HuH-7 (cell line): ENCODE data around the gene ZBTB42.

Source experiments
- DNase-seq: peaks from one replicate; pipeline ENCODE4 v3.0.0; 2011; ENCODE audit warnings: low spot score

ZBTB42 gene

DNA sequence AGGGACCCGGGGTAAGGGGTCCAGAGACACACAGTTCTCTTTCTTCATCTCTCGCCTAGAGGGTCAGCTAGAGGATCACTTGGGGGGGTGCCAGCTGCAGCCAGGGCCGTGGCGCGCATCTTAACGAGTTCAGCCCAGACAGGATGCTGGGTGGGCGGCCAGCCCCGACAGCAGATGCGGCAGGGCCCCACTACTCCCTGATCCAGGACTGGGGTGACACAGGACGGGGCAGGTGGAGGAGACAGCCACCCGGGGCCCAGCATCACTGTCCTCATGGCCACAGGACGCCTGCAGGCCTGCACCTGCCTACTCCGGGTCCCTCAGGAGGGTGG is 18.1 kb upstream of the ZBTB42 start:
- DNase-seq, result no peak

DNA sequence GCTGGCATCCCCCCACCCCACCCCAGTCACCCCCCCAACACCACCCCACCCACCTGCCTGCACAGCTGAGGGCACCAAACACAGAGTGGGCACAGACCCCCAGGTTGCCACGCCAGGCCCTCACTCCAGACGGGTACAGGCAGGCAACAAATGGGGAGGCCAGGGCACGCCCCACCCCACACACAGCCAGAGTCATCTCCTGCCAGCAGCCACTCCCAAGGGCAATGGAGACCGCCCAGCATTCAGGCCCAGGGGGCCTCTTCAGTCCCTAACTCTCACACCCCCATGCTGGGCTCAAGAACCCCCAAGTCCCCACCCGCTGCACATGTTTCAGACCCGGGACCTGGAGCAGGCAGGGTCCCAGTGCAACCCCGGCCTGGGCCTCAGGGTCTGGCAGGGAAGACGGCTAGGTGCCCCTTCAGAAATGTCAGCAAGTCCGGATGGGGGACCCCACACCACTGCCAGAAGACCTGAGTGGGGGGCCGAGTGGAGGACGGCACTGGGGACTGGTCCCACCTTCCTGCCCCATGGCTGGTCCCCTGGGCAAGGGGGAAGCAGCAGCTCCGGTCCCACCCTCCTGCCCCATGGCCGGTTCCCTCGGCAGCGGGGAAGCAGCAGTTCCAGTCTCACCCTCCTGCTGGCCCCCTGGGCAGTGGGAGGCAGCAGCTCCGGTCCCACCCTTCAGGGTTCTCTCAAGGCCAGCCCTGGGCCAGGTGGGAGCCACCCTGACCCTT is 17.2 kb upstream of the ZBTB42 start:
- DNase-seq, result no peak

DNA sequence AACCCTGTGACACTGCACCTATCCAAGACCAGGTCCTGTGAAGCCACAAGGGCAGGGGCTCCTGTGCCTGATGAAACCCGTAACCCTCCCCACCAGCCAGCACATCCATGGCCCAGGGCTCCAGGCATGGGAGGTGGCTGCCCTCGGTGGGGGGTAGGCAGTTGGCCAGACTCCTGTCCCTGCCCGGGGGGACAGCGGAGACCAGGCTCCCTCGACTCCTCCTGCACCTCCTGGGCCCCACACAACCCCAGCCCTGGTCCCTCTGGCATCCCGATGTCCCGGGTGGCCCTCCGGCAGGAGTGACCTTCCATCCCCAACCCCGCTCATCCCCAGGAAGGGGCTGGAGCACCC is 16.7 kb upstream of the ZBTB42 start:
- DNase-seq, result no peak

DNA sequence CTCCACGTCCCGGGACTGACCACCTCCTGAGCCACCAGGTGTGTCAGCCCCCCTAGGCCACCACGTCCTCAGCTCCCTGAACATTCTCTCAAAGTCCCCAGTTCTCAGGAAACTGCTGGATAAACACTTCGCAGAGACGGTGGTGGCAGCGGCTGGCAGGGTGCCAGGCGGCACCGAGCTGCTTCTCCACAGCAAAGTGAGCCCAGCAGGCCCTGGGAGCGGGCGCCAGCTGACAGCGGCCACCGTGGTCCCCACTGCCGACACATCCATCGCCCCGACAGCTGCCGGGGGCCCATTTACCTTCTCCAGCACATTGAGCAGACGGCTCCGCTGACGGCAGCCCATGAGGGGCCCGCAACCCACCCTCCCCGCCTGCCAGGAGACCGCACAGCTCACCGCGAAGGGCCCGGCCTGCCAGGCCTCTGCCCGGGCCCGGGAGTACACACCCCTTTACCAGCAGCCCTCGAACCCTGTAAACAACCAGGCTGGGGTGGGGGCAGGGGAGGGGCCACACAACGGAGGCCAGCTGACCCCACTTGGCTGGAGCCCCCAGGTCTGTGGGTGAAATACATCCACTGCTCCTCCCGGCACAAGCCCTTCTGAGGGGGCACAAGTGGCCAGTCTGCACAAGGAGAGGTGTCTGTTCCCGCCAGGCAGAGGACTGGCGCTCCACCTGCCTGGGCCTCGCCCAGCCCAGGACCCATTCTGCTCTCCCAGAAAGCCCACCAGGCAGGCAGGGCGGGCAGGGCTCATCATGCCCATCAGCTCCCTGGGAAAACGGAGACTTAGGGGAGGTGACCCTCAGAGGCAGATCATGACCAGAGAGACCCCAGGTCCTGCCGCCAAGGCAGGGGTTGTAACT is 15.8 kb upstream of the ZBTB42 start:
- DNase-seq, result no peak

DNA sequence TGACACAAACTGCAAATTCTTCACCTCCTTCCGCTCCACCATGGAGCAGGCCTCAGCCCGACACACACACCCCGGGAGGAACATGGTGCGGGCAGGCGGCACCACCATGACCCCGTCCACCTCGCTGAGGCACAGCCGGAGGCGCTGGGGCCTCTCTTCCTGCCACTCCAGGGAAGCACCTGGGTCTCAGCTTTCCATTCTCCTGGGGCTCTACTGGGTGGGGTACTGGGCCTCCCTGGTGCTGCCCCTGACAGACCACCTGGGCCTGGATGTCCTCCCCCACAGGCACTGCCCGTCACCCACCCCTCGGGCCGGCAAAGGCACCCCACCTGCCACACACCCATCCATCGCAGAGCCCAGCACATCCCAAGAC is 15.2 kb upstream of the ZBTB42 start:
- DNase-seq, result no peak

DNA sequence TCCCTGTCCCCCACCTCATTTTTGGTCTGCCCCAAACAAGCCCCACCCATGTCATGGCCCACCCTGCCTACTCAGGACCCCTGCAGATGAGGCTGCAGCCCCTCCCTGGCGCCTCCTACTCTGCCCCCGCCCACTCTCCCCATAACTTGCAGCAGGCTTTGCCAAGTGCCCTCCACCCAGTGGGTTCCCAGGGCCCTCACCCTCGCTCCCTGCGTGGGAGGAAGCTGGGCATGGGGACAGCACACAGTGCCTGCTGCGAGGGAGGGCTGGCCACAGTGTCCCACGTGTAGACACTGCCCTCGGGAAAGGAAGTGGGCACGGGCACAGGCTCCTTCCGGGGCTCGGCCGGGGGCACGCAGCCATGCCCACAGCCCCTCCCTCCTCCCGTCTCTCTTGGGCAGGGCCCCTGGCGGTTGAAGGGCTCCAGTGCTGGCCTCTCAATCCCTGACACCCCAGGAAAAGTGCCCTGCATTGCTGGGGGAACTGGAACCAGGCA is 14.8 kb upstream of the ZBTB42 start:
- DNase-seq, result no peak

DNA sequence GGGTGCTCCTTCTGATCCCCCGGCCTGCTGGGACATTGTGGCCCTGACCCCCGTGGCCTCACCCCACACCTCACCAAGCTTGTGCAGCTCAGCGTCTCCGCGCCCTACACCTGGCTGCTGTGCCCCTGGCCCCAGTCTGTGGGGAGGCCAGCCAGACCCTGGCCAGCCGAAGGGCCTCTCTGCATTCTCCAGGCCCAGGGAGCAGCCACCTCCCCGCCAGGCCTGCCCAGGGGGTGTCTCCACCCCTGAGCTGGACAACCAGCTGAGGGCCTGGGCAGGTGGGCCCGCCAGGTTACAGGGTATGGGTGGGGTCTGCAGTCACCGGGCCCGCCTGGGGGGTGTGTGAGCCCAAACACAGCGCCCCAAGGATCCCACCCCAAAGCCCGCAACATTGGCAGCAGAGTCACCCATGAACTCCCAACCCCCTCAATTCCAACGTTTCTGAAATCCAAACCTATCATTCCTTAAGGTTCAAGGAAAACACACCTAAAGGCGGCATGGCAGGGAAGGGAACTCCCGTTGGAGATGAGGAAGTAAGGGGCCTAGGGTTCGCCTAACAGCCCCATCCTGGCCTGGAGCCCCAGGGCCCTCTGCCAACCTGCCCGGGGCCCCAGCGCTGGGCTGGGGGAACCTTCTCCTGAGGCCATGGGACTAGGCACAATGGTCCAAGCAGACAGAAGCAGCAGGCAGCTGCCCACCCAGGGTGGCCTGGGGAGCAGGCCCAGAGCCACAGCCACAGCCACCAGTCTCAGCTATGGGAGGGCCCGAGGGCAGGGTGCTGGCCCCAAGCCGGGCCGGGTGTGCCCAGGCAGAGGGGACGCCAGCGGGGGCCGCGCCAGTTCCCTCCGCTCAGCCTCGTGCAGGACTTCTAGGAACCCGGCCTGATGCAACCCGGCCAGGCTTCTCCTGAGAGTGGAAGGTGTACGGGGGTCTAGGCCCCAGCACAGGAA is 13.9 kb upstream of the ZBTB42 start:
- no peak for DNase-seq

DNA sequence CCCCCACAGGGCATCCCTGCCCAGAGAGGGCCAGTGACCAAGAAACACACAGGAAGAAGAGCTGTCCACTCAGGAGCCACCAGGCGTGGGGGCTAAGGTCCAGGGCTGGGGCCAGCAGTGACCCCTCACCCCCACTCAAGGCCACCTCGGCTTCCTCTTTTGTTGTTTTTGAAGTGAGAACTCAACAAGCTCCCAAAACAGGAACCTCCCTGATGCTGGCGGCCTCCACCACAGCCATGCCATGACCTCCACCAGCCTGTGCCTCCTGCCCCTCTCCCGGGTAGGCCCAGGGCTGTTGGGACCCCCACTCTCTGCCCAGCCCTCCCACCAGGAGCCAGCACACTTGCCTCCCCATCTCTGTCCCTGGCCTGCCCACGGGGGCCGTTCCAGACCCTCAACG is 13.2 kb upstream of the ZBTB42 start:
- DNase-seq, result no peak

DNA sequence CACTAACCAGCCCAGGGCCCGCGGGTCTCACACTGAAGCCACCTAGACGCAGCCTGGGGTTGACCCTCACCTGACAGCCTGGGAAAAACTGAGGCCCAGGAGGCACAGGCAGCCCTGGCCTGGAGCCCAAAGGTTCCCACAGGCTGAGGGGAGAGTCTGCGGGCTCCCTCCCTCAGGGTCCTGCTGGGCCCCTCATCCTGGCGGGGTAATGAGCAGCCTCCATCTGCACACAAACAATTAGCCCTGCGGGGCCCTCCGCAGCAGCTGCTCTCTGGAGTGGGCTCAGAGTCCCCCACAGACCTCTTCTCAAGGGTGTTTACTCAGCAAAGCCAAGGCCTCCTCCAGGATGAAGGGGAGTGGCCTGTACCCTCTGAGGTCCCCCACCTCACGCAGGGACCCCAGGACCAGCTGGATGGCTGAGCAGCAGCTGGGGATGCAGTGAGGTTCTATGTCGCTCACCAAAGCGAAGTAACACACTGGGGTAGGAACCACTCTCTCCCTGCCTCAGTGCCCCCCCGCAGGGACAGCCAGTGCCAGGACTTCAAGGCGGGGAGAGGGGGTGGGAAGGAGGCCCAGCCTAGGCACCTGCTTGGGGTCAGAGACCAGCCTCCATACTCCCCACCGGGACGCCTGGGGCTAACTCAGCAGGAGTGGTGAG is 12.6 kb upstream of the ZBTB42 start:
- DNase-seq, result no peak

DNA sequence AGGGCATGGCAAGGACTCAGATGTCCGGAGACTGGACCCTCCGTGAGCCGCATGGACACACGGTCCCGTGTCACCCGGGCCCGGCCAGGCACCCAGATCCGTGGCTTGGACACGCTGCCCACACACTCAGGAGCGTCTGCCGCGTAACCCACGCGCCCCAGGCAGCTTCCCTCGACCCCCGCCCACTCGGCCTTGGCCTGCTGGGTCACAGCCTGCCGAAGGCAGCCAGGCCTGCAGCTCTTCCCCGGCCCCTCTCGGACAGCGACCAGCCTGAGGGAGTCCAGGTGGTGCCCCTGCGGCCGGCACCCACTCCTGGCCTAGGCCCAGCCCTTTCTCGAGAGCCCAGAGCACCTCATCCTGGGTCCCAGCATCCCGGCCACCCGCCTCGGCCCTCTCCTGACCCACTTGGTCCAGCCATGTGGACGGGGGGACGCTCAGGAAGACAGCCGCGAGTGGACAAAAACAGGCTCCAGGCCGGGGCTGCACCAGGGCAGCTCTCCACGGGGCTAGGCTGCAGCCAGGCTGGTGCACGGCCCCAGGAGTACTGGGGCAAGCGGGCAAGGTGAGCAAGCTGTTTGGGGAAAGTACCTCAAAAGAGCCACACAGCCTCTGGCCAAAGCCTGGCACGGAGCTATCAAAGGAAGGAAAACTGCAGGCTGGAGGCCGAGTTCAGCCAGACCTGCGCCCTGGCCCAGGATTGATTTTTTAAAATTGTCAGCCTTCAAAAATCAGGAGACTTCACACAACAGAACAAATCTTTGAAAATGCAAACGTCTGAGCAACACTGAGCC is 11.8 kb upstream of the ZBTB42 start:
- DNase-seq, result no peak

DNA sequence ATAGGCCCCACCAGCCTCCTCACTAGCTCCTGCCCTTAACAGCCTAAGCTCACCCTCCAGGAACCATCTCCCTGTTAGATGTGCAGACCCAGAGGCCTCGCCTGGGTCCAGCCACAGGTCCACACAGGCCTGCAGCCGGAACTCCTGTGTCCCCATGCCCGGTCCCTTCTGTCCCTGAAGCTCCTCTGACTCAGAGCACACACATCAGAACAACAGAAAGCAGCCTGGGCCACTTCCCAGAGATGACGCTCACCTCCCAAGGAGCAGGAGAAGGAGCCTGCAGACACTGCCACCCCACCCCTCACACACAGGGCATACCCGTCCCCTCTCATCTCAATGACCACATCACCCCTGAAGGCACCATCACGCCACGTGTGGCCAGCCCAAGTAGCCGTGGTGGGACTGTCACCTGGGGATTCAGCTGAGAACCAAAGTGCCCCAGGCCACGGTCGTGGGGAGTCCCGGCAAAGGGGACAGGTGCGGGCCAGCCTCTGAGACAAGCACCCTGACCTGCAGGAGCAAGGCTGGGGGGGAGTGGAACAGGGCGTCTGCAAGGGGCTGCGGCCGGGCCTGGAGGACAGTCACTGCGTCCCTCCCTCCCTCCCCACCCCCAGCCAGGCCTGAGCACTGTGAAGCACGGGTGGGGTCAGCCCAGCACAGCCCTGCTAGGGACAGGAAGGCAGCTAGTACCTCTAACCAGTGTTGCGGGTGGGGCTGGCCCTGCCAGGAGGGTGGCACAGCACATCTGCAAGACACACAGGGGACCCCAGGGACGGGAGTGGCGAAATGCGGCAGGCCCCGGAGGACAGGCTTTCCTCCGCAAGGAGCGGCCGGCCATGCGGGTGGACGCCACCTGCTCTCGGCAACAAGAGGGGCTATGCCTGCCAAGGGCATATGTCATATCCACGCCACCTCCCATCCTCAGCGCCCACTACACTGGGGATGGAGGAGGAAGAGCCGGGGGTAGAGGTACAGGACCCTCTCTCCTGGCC is 10.9 kb upstream of the ZBTB42 start:
- no peak for DNase-seq

DNA sequence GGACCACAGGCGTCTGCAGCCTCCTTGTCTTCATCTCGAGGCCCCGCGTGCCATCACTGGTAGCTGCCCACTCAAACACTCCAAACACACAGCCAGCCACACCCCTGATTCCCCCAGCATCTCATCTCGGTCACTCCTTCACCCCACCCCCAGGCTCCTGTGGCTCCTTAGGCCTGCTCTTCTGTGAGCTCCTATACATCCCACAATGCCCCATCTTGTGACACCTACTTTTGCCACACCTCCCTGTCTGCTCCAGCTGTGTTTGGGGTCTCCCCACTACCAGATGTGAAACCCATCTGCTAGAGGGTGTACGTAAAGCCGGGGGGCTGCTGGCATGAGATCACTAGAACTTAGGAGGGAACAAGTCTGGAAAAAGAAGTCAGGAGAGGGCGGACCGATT is 9.5 kb upstream of the ZBTB42 start:
- DNase-seq, result no peak

DNA sequence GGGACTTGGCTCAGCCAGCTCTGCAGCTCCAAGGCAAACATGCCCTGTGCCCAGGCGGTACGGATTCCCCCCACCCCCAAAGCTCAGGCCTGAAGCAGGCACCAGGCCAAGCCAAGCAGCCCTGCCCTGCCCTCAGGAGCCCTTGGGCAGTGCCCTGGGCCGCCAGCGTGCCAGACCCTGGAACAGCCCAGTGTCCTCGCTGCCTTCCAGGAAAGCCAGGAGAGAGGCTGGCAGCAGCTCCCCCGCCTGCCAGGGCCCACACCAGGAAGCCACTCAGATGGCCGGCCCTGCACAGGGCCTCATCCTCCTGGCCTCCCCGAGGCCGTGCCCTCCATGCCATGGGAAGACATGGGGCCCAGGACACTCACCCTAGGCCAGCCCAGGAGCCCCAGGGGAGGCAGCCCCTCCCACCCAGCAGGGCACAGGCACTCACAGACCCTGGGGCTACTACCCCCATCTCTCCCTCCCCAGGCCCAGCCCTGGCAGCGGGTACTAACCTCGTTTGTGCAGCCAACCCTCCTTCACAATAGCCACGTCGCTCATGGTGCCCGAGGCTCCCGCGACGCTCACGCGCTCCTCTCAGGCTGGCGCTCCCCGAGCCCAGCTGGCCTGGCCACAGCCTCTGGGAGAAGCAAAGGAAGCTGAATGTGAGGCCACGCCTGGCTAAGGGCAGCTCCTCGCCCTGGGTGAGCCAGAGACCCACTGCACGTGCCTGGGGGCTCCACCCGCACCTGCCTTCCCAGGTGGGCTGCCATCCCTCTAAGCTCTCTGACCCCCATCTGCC is 8.6 kb upstream of the ZBTB42 start:
- DNase-seq, result no peak

DNA sequence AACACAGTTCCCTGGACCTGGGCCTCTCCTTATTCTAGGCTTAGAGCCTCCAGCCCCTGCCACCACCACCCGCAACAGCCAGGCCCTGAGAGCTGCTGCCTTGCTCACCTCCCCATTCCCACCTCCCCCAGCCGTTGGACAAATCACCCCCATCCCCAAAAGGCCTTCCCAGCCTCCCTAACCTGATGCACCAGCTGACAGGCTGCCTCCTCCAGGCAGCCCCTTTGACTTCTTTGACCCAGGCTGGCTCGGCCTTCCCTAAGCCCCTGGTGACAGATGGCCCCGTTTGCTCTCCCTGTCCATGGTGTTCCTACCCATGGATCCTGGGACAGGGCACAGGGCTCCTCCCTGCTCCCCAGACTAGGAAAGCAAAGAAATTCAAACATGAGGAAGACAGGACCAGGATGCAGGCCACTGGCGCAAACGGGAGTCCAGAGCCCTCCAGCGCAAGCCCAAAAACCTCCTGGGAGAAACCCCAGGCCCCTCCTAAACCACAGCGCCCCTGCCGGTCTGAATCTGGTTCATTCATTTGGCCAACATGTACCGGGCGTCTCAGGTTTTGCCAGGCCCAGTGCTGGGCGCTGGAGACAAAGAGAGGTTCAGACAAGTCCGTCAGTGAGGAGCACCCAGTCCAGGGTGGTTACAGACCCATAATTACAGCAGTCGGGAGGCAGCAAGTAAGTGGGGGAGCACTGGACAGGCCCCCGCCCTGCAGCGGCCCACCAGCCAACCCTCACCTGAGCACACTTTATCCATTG is 7.8 kb upstream of the ZBTB42 start:
- DNase-seq, result no peak

DNA sequence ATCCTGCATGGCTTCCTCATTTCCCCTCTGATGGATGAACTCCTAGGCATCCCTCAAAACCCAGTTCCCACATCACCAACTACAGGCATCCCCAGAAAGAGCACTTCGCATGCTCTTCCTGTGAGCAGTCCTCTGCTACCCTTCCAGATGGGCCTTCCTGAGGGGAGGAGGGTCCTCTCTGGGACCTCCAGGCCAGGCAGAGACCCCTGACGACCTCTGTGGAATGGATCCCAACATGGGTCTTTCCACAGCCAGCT is 7.3 kb upstream of the ZBTB42 start:
- no peak for DNase-seq

DNA sequence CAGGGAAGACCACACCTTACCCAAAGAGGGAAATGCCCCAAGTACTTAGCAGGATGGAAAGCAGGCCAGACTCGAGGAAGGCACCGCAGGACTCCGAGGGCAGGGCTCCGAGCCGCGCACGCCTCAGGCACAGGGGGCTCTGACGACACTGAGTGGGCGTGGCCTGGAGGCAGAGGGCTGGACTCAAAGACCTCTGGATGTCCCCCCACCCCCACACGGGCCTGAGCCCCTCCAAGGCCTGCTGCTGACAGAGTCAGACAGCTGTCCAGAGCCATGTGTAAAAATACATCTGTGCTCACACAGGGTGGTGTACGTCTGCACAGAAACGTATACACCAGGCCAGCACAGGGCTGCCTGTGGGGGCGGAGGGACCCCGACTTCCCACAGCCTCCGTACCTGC is 6.8 kb upstream of the ZBTB42 start:
- DNase-seq, result peak; percentile 85

DNA sequence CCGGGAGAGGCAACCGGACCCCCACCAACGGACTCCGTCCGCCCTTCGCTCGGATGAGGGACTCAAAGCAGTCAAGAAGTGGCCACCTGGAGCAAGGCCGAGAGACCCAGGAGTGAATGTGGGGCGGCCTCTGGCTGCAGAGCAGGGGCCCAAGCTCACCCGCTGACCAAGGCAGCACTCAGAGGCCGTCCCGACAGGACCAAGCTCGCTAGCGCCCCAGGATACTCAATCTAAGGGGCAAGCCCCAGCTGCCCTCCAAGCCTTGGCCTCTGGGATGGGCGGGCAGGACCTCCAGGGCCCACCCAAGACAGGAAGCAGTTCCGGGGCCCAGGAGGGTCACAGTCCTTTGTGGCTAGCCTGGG is 6.3 kb upstream of the ZBTB42 start:
- DNase-seq, result peak; percentile 55

DNA sequence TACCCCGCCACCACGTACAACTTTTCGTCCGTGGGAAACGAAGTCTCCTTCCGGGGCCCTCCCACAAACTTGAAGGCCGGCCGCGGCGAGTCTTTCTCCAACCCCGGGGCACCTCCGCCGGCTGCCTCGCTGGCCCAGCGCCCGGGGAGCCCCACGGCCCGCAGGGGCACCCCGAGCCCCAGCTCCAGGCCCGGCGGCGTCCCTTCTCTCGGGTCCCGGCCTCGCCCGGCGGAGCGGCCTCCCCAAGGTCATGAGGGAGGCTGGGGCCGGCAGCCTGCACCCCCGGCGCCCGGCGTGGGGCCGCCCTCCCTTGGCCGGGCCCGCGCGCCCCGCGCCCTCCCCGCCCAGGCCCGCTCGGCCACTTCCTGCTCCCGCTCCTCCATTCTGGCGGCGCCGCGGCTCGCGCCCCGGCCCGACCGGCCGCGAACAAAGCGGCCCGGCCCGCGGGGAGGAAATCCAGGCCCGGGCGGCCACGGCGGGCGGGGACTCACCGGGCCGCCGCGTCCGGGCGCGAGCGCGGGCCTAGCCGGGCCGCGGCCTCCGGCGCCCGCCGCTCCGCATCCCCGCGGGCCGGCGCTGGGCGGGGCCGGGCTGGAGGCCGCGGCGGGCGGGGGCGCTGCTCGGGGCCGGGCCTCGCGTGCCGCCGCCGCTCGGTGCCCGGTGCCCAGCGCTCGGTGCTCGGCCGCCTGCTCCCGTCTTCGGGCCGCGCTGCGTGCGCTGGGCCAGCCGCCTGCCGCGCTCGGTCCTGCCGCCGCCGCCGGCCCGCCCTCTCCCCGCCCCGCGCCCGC is 5.7 kb upstream of the ZBTB42 start, which contains the start of gene AKT1:
TSS of gene AKT1 (minus strand) at position 756 of the 788 bp plus-strand sequence. CDS start 3,105 bp downstream, outside the sequence.
- DNase-seq, result no peak
